Measurements from ENCODE around the gene TMCC1.
"Not testable (repeated sequence)": the region's sequence is repeated elsewhere in the genome, so short reads cannot be mapped to it uniquely, and the experiment has no call there.

TMCC1 gene

DNA sequence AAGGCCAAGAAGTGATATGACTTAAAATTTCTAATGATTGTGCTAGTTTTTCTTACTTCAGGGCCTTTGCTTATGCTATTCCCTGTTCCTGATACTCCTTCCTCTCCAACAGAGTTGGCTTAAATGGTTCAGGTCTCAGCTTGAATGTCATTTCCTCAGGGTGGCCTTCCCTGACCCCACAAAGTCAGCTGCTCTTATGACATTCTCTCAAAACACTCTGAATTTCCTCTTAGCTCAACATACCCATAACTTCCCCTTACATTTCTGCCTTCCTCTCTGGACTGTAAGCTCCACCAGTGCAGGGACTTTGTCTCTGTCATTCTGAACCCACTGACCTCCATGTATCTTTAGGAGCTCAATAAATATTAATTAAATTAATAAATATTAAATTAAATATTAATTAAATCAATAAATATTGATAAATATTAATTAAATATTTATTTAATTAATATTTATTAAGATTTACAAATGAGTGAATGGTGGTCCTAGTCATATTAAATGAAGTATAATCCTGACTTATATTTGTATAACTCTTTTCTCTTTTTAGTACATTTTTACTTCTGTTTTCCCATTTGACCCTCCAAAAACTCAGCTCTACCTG is 17.9 kb upstream of the TMCC1 start:
- H3K4me3 Mint-ChIP-seq: no peak overlapping the region
- peaks cover 7% of the 10 kb centered on the region for H3K9me3 Mint-ChIP-seq
- no peaks in the 10 kb centered on the region for H3K27me3 Mint-ChIP-seq
- no peaks in the 10 kb centered on the region for H3K4me1 Mint-ChIP-seq
- H3K36me3 Mint-ChIP-seq: peaks cover 9% of the 10 kb centered on the region
- H3K27ac Mint-ChIP-seq: no peak overlapping the region

DNA sequence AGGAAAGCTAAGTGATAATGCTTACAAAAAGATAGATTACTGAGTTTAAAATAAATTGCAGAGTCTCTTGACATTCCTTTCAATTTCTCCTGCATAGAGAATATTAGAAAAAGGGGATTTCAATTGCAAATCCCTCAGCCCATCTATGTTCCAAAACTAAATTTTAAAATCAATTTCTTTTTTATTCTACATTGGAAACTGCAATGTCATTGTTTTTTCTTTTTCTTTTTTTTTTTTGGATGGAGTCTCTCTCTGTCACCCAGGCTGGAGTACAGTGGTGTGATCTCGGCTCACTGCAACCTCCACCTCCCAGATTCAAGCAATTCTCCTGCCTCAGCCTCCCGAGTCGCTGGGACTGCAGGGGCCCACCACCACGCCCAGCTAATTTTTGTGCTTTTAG is 15.7 kb upstream of the TMCC1 start:
- H3K4me3 Mint-ChIP-seq, H3K27ac Mint-ChIP-seq: not testable (repeated sequence)

DNA sequence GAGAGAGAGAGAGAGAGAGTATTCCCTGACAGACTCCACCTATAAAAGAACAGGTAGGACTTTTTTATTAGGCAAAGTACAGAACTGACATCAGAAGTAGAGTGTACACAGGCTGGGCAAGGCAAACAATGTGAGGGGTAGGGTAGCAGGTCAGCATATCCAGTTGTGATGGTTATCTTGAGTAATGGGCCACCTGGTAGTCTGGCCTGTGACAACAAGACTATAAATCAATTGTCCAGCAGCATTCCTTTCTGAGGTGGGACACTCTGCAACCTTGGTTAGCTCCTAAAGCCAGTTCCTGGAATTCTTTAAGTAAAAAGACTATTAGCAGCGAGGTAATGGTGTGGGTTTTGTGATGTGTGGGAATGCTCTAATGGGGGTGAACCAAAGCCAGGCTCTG is 14.9 kb upstream of the TMCC1 start:
- Mint-ChIP-seq H3K27me3 (no peaks in the 10 kb centered on the region), H3K27ac (no peak overlapping the region), H3K4me3 (no peak overlapping the region), H3K36me3 (peaks cover 18% of the 10 kb centered on the region), H3K9me3 (peaks cover 11% of the 10 kb centered on the region), H3K4me1 (no peaks in the 10 kb centered on the region)

More for the DNA sequence above, 15.7 kb upstream of the TMCC1 start:
- Mint-ChIP-seq H3K9me3 (peaks cover 11% of the 10 kb centered on the region), H3K36me3 (peaks cover 16% of the 10 kb centered on the region)
- H3K4me1 Mint-ChIP-seq, H3K27me3 Mint-ChIP-seq: not testable (repeated sequence)

DNA sequence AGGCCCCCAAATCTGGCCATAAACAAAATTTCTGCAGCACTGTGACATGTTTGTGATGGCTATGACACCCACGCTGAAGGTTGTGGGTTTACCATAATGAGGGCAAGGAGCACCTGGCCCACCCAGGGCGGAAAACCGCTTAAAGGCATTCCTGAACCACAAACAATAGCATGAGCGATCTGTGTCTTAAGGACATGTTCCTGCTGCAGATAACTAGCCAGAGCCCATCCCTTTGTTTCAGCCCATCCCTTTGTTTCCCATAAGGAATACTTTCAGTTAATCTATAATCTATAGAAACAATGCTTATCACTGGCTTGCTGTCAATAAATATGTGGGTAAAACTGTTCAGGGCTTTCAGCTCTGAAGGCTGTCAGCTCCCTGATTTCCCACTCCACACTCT is 7.8 kb upstream of the TMCC1 start:
- not testable (repeated sequence) for H3K27me3 Mint-ChIP-seq, H3K27ac Mint-ChIP-seq, H3K4me1 Mint-ChIP-seq, H3K4me3 Mint-ChIP-seq
- Mint-ChIP-seq H3K36me3 (peaks cover 19% of the 10 kb centered on the region), H3K9me3 (peaks cover 13% of the 10 kb centered on the region)

DNA sequence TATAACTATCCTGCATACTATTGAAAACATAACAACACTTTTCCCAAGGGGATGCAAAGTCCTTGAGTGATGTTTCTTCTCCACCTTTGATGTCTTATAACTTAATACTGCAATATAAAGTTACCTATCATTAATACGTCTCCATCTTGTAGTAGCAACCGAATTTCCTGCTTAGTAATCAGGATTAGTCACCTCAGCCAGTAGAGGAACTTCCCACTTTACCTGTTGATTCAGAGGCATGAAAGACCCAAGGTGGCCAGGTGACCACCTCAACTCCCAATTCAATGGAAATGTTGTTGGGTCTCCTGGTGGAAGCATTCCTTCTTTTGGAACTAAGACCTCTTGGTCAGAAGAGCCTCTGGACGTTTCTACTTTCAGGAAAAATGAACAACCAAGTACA is 3.5 kb upstream of the TMCC1 start:
- no peak overlapping the region for H3K27ac Mint-ChIP-seq
- H3K36me3 Mint-ChIP-seq: peaks cover 5% of the 10 kb centered on the region
- no peaks in the 10 kb centered on the region for H3K27me3 Mint-ChIP-seq
- no peak overlapping the region for H3K4me3 Mint-ChIP-seq
- H3K4me1 Mint-ChIP-seq: peaks cover 17% of the 10 kb centered on the region
- H3K9me3 Mint-ChIP-seq: peaks cover 4% of the 10 kb centered on the region

DNA sequence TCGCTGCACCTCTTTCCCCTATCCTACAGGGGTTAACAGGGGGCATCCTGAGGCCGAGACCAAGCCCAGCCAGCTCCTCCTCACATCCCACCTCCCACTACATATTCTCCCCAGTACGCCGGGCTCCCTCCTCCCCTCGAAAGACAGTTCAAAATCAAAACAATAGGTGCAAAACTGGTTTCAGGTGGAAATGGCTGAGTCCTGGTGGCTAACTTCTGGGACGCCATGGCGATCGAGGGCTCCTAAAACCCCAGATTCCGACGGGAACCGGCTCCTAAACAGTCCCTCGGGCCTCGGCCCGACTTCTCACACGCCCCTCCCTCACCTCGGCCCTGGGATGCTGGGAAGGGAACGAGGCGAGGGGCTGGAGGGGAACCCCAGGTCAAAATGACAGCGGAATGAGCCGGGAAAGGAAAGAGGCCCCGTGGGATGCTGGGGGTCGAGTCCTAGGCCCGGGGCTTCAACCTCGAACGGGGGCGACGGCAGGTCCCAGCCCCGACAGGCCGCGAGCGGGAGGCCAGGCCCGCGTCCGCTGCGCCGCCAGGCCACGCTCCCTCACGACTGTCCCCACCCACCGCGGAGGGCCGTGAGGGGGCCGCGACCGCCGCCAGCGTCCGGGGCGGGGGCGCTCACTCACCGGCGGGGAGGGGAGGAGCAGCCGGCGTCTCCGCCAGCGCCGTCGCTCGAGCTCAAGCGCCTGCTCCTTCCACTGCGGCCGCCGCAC is 492 bp downstream of the TMCC1 start:
- Mint-ChIP-seq H3K36me3 (peaks cover 1% of the 10 kb centered on the region), H3K9me3 (no peaks in the 10 kb centered on the region), H3K27me3 (no peaks in the 10 kb centered on the region), H3K4me3 (peak overlapping the region; percentile 92), H3K27ac (peak overlapping the region; percentile 84), H3K4me1 (peaks cover 53% of the 10 kb centered on the region)

DNA sequence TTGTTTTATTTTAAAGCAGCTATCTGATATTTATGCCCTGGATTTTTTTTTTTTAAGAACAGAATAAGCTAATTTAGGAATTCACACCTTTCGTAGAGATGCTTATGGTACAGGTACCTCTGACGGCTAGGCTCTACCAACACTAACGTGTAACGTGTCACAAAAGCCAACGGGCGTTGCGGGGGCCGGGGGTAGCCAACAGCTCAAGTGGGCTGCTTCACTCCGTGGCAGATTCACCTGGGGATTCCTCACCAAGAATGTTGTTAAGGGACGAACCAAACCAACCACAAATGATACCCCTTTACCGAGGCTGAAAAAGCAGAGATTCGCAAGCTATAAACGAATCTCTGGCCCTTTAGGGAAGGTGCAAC is 1.0 kb downstream of the TMCC1 start:
- Mint-ChIP-seq H3K4me1 (peaks cover 58% of the 10 kb centered on the region), H3K36me3 (peaks cover 1% of the 10 kb centered on the region), H3K27me3 (no peaks in the 10 kb centered on the region), H3K9me3 (no peaks in the 10 kb centered on the region), H3K4me3 (peak overlapping the region; percentile 92), H3K27ac (peak overlapping the region; percentile 84)

DNA sequence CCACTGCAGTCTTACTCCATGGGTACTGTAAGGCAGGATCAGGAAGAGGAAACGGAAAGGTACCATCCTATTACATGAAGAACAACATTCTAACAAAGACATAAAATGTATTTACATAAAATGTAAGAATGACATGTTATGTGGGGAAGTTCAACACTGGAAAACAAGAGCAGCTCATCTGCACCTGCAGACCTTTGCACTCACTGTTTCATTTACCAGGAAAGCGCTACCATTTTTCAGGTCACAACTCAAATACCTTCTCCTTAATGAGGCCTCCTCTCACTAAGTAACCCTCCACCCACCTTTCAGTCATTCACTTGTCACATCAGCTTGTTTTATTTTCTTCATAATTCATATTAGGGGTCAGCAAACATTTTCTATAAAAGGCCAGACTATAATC is 2.6 kb downstream of the TMCC1 start:
- Mint-ChIP-seq H3K4me3 (peak overlapping the region; percentile 4), H3K4me1 (peaks cover 58% of the 10 kb centered on the region), H3K36me3 (peaks cover 1% of the 10 kb centered on the region), H3K27me3 (no peaks in the 10 kb centered on the region), H3K9me3 (no peaks in the 10 kb centered on the region), H3K27ac (no peak overlapping the region)

DNA sequence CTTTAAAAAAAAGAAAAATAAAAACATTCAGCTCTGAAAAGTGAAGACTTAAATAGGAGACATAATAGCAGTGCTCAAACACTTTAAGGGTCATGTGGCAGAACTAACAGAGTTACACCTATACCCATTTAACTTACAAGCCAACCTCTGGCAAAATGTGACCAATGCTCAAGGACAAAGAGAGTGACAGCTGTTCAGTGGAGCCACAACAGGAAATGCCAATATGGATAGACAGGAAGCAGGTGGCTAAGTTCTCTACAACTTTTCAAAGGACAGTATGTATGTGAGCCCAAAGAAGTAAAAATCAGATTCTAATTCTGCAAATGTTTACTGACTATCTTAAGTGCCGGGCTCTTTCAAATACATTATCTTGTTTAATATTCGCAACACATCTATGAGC is 3.4 kb downstream of the TMCC1 start:
- Mint-ChIP-seq H3K36me3 (peaks cover 1% of the 10 kb centered on the region), H3K4me1 (peaks cover 58% of the 10 kb centered on the region), H3K27me3 (no peaks in the 10 kb centered on the region), H3K9me3 (no peaks in the 10 kb centered on the region), H3K4me3 (no peak overlapping the region), H3K27ac (no peak overlapping the region)

DNA sequence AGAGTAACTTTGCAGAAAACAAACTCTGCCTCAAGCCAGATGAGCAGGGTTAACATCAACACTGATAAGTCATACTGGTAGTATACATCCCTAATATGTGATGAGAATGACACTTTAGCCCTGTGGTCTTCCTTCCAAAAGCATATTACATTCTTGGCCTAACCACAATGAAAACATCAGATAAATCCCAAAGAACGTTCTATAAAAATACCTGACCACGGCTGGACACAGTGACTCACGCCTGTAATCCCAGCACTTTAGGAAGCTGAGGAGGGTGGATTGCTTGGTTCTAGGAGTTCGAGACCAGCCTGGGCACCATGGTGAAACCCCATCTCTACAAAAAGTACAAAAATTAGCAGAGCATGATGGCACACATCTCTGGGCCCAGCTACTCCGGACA is 4.7 kb downstream of the TMCC1 start:
- Mint-ChIP-seq H3K9me3 (no peaks in the 10 kb centered on the region), H3K27ac (peak overlapping the region; percentile 24), H3K27me3 (no peaks in the 10 kb centered on the region), H3K4me1 (peaks cover 53% of the 10 kb centered on the region), H3K4me3 (no peak overlapping the region), H3K36me3 (peaks cover 3% of the 10 kb centered on the region)

DNA sequence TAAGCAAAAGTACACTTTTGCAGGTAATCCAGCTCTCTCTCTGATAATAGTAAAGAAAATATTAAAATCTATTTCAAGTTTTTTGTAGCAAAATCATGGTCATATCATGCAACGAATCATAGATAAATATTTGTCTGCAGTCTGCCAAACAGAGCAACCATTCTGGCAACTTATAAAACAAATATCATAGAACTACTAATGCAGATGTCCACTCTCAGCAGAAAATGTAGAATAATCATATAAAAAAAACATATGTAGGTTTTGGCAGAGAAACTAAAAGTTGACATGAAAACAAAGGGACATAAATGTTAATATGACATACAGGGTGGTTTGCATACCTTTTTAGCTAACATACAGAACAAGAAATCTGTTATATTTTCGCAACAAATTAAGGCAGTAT is 12.2 kb downstream of the TMCC1 start:
- H3K4me3 Mint-ChIP-seq: no peak overlapping the region
- H3K27me3 Mint-ChIP-seq: no peaks in the 10 kb centered on the region
- H3K36me3 Mint-ChIP-seq: peaks cover 19% of the 10 kb centered on the region
- no peaks in the 10 kb centered on the region for H3K9me3 Mint-ChIP-seq
- H3K4me1 Mint-ChIP-seq: peaks cover 42% of the 10 kb centered on the region
- no peak overlapping the region for H3K27ac Mint-ChIP-seq

DNA sequence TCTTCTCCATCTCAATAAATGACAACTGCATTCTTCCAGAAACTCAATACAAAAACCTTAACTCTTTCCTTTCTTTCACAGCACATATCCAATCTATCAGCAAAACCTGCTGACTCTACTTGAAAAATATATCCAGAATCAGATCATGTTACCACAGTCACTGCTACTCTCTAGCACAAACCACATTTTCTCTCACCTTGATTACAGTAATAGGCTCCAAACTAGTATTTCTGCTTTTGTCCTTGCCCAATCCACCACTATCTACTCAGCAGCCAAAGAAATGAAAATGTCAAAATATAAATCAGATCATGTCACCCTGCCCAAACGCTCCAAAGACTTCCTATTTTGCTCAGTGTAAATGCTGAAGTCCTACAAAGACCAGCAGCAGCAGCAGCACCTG is 15.2 kb downstream of the TMCC1 start:
- Mint-ChIP-seq H3K9me3 (no peaks in the 10 kb centered on the region), H3K4me1 (peaks cover 39% of the 10 kb centered on the region), H3K4me3 (no peak overlapping the region), H3K27ac (no peak overlapping the region), H3K36me3 (peaks cover 22% of the 10 kb centered on the region), H3K27me3 (no peaks in the 10 kb centered on the region)

DNA sequence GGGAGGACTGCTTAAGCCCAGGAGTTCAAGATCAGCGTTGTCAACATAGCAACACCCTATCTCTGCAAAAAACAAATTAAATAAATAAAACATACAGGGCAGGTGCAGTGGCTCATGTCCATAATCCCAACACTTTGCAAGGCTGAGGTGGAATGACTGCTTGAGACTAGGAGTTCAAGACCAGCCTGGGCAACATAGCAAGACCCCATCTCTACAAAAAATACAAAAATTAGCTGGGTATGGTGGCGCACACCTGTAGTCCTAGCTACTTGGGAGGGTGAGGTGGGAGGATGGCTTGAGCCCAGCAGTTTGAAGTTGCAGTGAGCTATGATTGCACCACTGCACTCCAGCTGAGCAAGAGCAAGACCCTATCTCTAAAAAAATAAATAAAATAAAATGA is 19.0 kb downstream of the TMCC1 start:
- Mint-ChIP-seq H3K36me3 (peaks cover 29% of the 10 kb centered on the region), H3K4me1 (peaks cover 29% of the 10 kb centered on the region)
- H3K27ac Mint-ChIP-seq, H3K27me3 Mint-ChIP-seq, H3K4me3 Mint-ChIP-seq, H3K9me3 Mint-ChIP-seq: not testable (repeated sequence)

DNA sequence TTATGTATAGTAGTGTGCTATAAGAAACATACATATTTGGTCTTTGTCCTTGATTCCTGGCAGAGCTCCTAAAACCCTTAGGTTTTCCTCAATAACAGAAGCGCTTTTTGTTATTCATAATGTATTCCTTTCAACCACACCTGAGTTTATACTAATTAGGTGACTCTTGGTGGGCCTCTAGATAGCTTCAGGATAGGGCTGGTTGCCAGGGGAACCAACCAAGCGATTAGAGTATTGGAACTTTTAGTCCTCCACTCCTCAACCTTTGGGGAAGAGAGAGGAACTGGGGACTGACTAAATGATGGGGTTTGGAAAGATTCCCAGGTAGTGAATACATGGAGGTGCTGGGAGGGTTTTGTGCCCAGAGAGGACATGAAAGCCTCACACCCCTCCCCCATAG is 24.6 kb downstream of the TMCC1 start:
- Mint-ChIP-seq H3K36me3 (peaks cover 24% of the 10 kb centered on the region), H3K4me1 (peaks cover 33% of the 10 kb centered on the region), H3K4me3 (no peak overlapping the region), H3K27me3 (no peaks in the 10 kb centered on the region), H3K9me3 (no peaks in the 10 kb centered on the region), H3K27ac (no peak overlapping the region)

DNA sequence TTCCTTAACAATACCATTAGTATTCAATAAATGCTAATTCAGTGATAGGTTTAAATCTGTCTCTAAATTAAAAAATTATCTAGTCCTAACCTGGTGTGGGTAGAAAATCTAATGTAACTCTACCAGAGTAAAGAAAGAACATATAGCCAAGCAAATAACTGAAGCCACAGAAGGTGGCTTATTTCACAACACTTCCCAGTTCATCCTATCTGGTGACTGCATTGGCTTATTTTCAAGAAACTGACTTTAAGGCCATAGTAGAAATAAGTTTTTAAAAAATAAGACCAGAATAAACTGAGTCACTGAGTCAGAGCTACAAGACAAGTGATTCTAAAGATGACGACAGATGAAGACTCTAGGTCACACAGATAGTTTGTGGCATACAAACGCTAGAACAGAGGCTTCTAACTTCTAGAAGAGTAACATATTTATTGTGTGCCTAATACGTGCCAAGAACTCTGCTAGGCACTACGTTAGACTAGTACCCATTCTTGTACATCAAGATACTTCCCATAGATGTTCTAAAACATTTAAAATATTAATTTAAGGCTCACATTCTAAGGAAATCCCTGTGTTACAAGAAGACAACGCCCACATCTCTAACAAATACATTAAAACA is 25.9 kb downstream of the TMCC1 start:
- Mint-ChIP-seq H3K4me1 (peaks cover 41% of the 10 kb centered on the region), H3K27ac (no peak overlapping the region), H3K4me3 (no peak overlapping the region), H3K36me3 (peaks cover 24% of the 10 kb centered on the region), H3K9me3 (no peaks in the 10 kb centered on the region), H3K27me3 (no peaks in the 10 kb centered on the region)

DNA sequence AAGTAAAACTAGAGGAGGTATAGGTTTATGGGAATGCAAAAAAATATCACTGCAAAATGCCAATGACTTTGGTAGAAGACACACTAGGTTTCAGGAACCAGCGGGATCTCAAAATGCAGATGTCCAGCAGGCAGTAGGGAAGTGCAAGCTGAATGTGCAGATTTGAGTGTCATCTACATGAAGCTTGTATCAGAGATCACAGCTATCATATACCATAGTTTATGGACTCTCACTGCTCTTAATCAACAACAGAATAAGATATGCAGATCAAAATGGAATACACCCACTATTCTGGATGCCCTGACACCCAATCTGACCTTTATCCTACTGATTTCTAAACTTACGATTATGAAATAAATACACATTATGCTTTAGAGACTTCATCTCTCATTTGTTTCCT is 27.7 kb downstream of the TMCC1 start:
- Mint-ChIP-seq H3K27me3 (no peaks in the 10 kb centered on the region), H3K36me3 (peaks cover 21% of the 10 kb centered on the region), H3K4me1 (peaks cover 42% of the 10 kb centered on the region), H3K9me3 (no peaks in the 10 kb centered on the region), H3K4me3 (no peak overlapping the region), H3K27ac (no peak overlapping the region)

Measured in activated naive CD4-positive, alpha-beta T cell treated with anti-CD3 and anti-CD28 coated beads, Interleukin-2, amount 50 U/mL, for 24 hours (primary cell).